Stimulated activated CD4-positive, alpha-beta T cell treated with anti-CD3 and anti-CD28 coated beads, Interleukin-4, amount 100 ng/mL, for 4 hours (primary cell): ENCODE results near the gene DGUOK.
"Not testable (repeated sequence)": the region's sequence is repeated elsewhere in the genome, so short reads cannot be mapped to it uniquely, and the experiment has no call there.

Source experiments
- DNase-seq, 2 experiments: peaks; one replicate each; pipeline ENCODE4 v3.0.0-alpha.2; 2020

Gene DGUOK

GRCh38 chr2:73921581-73921980 lies 5.1 kb upstream of the DGUOK start:
- DNase-seq = no peak

- no peak for DNase-seq
Measured at GRCh38 chr2:73922681-73923080, 4.0 kb upstream of the DGUOK start.

GRCh38 chr2:73925033-73925704 lies 1.5 kb upstream of the DGUOK start:
- DNase-seq = no peak

- DNase-seq = no peak
Measured at GRCh38 chr2:73925853-73926492, 707 bp upstream of the DGUOK start.

- no peak for DNase-seq
Measured at GRCh38 chr2:73927344-73927743, 664 bp downstream of the DGUOK start.

- DNase-seq = no peak
Measured at GRCh38 chr2:73928963-73929347, 2.3 kb downstream of the DGUOK start.

- no peak for DNase-seq
Measured at GRCh38 chr2:73930386-73930785, 3.7 kb downstream of the DGUOK start.

- DNase-seq = peak; percentile 24 to 72
Measured at GRCh38 chr2:73931531-73932500, 5.1 kb downstream of the DGUOK start.

GRCh38 chr2:73933194-73933593 lies 6.5 kb downstream of the DGUOK start:
- DNase-seq = peak in 1 of 2 experiments; percentile 9

- no peak for DNase-seq
Measured at GRCh38 chr2:73935641-73936040, 9.0 kb downstream of the DGUOK start.

GRCh38 chr2:73937103-73937885 lies 10.6 kb downstream of the DGUOK start:
- DNase-seq = no peak

- DNase-seq = no peak
Measured at GRCh38 chr2:73937899-73938298, 11.2 kb downstream of the DGUOK start.

GRCh38 chr2:73938718-73939352 lies 12.2 kb downstream of the DGUOK start:
- DNase-seq = no peak

GRCh38 chr2:73939419-73939818 lies 12.7 kb downstream of the DGUOK start:
- DNase-seq = peak in 1 of 2 experiments; percentile 53

GRCh38 chr2:73940066-73940465 lies 13.4 kb downstream of the DGUOK start:
- DNase-seq = not testable (repeated sequence)

GRCh38 chr2:73942664-73943063 lies 16.0 kb downstream of the DGUOK start:
- DNase-seq = no peak

GRCh38 chr2:73944714-73945113 lies 18.0 kb downstream of the DGUOK start:
- peak in 1 of 2 experiments; percentile 11 for DNase-seq

GRCh38 chr2:73946215-73946614 lies 19.5 kb downstream of the DGUOK start:
- DNase-seq = no peak

- DNase-seq = no peak
Measured at GRCh38 chr2:73946666-73947065, 20.0 kb downstream of the DGUOK start.

- no peak for DNase-seq
Measured at GRCh38 chr2:73947412-73948018, 20.8 kb downstream of the DGUOK start.

- DNase-seq = no peak
Measured at GRCh38 chr2:73949802-73950201, 23.1 kb downstream of the DGUOK start.
